AG04450 (cell line): ENCODE data around the gene FIP1L1. TPM values are rescaled to one million over a fixed set of nuclear protein-coding genes. Genes with fewer than 3 reads are reported as not detected.

Source experiments
- CTCF ChIA-PET: fragments of 300-600, 350-600 bp; formaldehyde crosslinking; extraction: SDS; loops from one replicate; lab custom pipeline; 2022; ENCODE audit warnings: antibody characterized with exemption, inconsistent platforms; lab: Charles Lee
- POLR2A ChIA-PET: fragments of 350-600 bp; formaldehyde crosslinking; extraction: SDS; loops from one replicate; lab custom pipeline; 2021; ENCODE audit warnings: antibody characterized with exemption, inconsistent platforms; lab: Yijun Ruan, JAX
- DNase-seq: peaks from one replicate; pipeline ENCODE4 v3.0.0-alpha.2; 2011; ENCODE audit warnings: low read depth, low spot score
- H3K27ac ChIP-seq: one replicate; pipeline ENCODE4 v1.5.1; 2012; ENCODE audit warnings: low read depth, low read length, control low read depth
- H3K27me3 ChIP-seq: one replicate; pipeline ENCODE4 v1.6.0; 2012; ENCODE audit warnings: low read length; ENCODE audit not compliant: control insufficient read depth, insufficient read depth
- H3K4me3 ChIP-seq: 2 replicates; pipeline ENCODE4 v1.5.1; 2011; ENCODE audit warnings: mild to moderate bottlenecking, low read depth, low read length, control low read depth
- H3K9me3 ChIP-seq: 2 replicates; pipeline ENCODE4 v1.5.1; 2012; ENCODE audit warnings: low read length; ENCODE audit not compliant: control insufficient read depth, insufficient read depth
- polyA plus RNA-seq: library from polyadenylated mRNA; depleted of rRNA; stranded (reverse); fragments of >200 nt; gene quantifications from 2 replicates; pipeline ENCODE4 v1.2.3, GENCODE V29; 2011
- TF ChIP-seq, protein P1 (sequence below): IDR thresholded peaks from 2 replicates; pipeline ENCODE4 v1.5.1; 2011; ENCODE audit warnings: low read depth, low read length, control low read depth, inconsistent platforms

The FIP1L1 gene
- polyA plus RNA-seq, 1 experiment: 30.5 TPM

DNA sequence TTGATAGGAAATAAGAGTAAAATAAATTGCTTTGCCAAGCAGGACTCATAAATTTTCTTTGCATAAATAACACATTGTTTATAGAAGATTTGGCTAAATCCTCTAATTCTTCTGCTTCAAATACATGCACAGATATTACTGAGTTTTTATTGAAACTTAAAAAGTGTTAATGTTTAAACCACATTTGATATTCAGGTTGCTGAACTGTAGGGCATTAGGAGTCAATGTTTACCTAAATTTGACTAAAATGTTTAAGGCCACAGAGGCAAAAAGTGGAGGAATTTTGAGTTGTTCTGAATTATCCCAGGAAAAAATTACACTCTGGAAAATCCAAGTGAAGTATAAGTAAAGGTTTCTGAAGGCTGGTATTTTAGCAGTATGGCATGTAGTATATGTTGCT, 78.7 kb downstream of the FIP1L1 start:
- POLR2A ChIA-PET: no interaction called here
- TF ChIP-seq, protein P1, sequence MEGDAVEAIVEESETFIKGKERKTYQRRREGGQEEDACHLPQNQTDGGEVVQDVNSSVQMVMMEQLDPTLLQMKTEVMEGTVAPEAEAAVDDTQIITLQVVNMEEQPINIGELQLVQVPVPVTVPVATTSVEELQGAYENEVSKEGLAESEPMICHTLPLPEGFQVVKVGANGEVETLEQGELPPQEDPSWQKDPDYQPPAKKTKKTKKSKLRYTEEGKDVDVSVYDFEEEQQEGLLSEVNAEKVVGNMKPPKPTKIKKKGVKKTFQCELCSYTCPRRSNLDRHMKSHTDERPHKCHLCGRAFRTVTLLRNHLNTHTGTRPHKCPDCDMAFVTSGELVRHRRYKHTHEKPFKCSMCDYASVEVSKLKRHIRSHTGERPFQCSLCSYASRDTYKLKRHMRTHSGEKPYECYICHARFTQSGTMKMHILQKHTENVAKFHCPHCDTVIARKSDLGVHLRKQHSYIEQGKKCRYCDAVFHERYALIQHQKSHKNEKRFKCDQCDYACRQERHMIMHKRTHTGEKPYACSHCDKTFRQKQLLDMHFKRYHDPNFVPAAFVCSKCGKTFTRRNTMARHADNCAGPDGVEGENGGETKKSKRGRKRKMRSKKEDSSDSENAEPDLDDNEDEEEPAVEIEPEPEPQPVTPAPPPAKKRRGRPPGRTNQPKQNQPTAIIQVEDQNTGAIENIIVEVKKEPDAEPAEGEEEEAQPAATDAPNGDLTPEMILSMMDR: no peak
- Histone ChIP-seq H3K27ac (no peak overlapping the region), H3K9me3 (no peaks in the 10 kb centered on the region), H3K27me3 (no peaks in the 10 kb centered on the region), H3K4me3 (no peak overlapping the region)
- DNase-seq: no peak
- CTCF ChIA-PET: no interaction called here

DNA sequence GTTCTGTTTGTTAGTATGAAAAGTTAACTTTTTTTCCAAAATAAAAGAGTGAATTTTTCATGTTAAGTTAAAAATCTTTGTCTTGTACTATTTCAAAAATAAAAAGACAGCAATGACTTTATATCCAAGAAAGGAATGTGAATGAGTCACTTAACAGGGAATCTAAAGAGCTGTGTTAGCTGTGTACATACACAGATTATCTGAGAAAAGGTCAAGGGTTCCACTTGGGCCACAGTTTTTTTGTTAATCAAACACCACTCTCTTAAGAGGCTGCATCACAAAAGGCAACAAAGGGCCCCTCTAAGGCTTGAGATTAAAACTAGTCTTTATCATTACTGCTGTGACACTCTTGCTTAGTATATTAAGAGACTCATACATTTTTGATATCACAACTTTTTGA, 82.1 kb downstream of the FIP1L1 start:
- POLR2A ChIA-PET: no interaction called here
- no peak for DNase-seq
- CTCF ChIA-PET: interaction anchor here (1.2 kb wide), 1 partner anchor 243 kb away, joined by 3 read pairs; no protein-coding TSS in a partner anchor
- H3K27me3 ChIP-seq: no peaks in the 10 kb centered on the region
- H3K9me3 ChIP-seq: no peaks in the 10 kb centered on the region
- no peak overlapping the region for H3K4me3 ChIP-seq
- H3K27ac ChIP-seq: no peak overlapping the region
- TF ChIP-seq, protein P1: no peak

DNA sequence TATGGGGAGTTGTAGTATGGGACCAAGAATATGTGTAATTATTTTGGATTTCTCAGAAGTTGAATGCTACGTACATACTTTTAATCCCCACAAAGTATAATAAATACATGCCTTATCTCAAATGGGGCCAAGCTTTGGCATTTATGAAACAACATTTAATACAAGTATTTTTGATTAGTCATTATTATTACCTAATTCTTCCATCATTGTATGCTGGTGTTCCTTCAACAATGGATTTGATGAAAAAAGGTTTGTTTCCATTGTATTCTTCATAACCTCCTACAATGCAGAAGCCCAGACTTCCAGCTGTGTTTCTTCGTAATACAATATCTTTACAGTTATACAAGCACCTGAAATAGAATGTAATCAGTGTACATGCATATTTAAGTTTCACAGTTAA, 83.8 kb downstream of the FIP1L1 start:
- TF ChIP-seq, protein P1: no peak
- DNase-seq: no peak
- ChIA-PET CTCF (no interaction called here), POLR2A (no interaction called here)
- Histone ChIP-seq H3K9me3 (peaks cover 1% of the 10 kb centered on the region), H3K27me3 (no peaks in the 10 kb centered on the region), H3K27ac (no peak overlapping the region), H3K4me3 (no peak overlapping the region)

DNA sequence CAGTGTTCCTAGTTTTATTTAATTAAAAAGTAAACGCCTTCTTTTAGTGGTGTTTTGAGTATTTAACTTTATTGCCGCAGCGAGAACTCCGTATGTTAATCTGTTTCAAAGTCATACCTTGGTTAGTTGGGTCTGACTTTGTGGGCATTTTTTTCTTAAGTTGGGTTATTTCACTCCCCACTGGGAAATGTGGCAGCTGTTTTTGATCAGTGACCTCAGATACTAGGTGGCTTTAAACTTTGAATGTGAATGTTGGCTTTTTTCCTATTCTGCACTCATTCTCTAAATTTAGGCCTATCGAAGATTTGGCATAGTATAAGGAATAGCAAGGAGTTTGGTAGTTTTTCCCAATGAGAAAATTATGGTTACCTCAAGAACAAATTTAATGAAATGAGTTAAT, 85.9 kb downstream of the FIP1L1 start:
- Histone ChIP-seq H3K9me3 (peaks cover 12% of the 10 kb centered on the region), H3K27me3 (no peaks in the 10 kb centered on the region), H3K27ac (no peak overlapping the region), H3K4me3 (no peak overlapping the region)
- TF ChIP-seq, protein P1: no peak
- CTCF ChIA-PET: interaction anchor here (0.6 kb wide), 1 partner anchor 464 kb away, joined by 4 read pairs; no protein-coding TSS in a partner anchor
- DNase-seq: no peak
- POLR2A ChIA-PET: no interaction called here

DNA sequence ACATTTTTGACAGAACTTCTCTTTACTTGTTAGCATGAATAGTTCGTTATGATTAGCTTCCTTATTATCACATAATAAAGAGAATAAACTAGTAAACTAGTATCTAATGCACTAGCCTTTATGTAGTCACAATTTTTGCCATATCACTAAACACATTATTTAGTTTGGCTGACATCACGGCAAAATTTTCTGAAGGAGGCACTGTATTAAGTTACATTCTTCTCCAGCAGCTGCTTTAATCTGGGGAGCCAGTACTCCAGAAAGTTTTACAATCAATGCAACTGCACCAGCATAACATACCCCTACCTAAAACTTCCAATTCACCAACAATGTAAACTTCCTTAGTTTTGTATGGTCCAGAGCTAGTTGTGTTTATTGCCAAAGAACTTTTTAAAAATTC, 87.8 kb downstream of the FIP1L1 start:
- H3K27ac ChIP-seq: no peak overlapping the region
- POLR2A ChIA-PET: no interaction called here
- H3K4me3 ChIP-seq: no peak overlapping the region
- CTCF ChIA-PET: interaction anchor here (0.6 to 1.6 kb wide), 3 partner anchors 14 to 238 kb away, joined by 3 to 6 read pairs (median 3); no protein-coding TSS in a partner anchor
- no peaks in the 10 kb centered on the region for H3K27me3 ChIP-seq
- TF ChIP-seq, protein P1: no peak
- H3K9me3 ChIP-seq: peaks cover 12% of the 10 kb centered on the region
- DNase-seq: no peak
